GM23338 (cell line): ENCODE data around the gene PRDM1. TPM values are rescaled to one million over a fixed set of nuclear protein-coding genes. Genes with fewer than 3 reads are reported as not detected.

ENCODE experiments used
- ATAC-seq: fragments of 200-7000 bp; cut with Tn5 transposase; 3 replicates; pipeline ENCODE4 v1.9.1; 2020
- DNase-seq: peaks from one replicate; pipeline ENCODE4 v3.0.0-alpha.2; 2015; ENCODE audit warnings: low spot score
- H2AFZ ChIP-seq: fragments of 200-600 bp; sonication (generic); 2 replicates; pipeline ENCODE4 v1.8.0; 2016; ENCODE audit warnings: antibody characterized with exemption, mild to moderate bottlenecking, moderate library complexity
- H3F3A ChIP-seq: fragments of 200-600 bp; sonication (generic); replicated peaks from 2 replicates; pipeline ENCODE4 v1.8.0; 2017; ENCODE audit warnings: antibody characterized with exemption, mixed run types, low read depth
- H3K27ac ChIP-seq: fragments of 200-600 bp; sonication (generic); 2 replicates; pipeline ENCODE4 v1.6.1; 2016; ENCODE audit warnings: low read depth
- H3K27me3 ChIP-seq: fragments of 200-600 bp; sonication (generic); 2 replicates; pipeline ENCODE4 v1.8.0; 2016; ENCODE audit warnings: mild to moderate bottlenecking, mixed run types, moderate library complexity; ENCODE audit not compliant: insufficient read depth
- H3K36me3 ChIP-seq: fragments of 200-600 bp; sonication (generic); 2 replicates; pipeline ENCODE4 v1.8.0; 2016; ENCODE audit warnings: mild to moderate bottlenecking; ENCODE audit not compliant: insufficient read depth
- H3K4me1 ChIP-seq: fragments of 200-600 bp; sonication (generic); 2 replicates; pipeline ENCODE4 v1.8.0; 2016; ENCODE audit warnings: mild to moderate bottlenecking, moderate library complexity; ENCODE audit not compliant: insufficient read depth
- H3K4me2 ChIP-seq: fragments of 200-600 bp; sonication (generic); 2 replicates; pipeline ENCODE4 v1.7.1; 2017; ENCODE audit warnings: mixed run types
- H3K4me3 ChIP-seq: fragments of 200-600 bp; sonication (generic); 2 replicates; pipeline ENCODE4 v1.6.1; 2016; ENCODE audit warnings: mixed run types
- H3K79me2 ChIP-seq: fragments of 200-600 bp; sonication (generic); replicated peaks from 2 replicates; pipeline ENCODE4 v1.8.0; 2017; ENCODE audit warnings: mild to moderate bottlenecking; ENCODE audit not compliant: insufficient read depth
- H3K9me2 ChIP-seq: fragments of 200-600 bp; sonication (generic); 2 replicates; pipeline ENCODE4 v1.8.0; 2017; ENCODE audit not compliant: insufficient read depth
- H4K20me1 ChIP-seq: fragments of 200-600 bp; sonication (generic); replicated peaks from 2 replicates; pipeline ENCODE4 v1.8.0; 2017; ENCODE audit warnings: mild to moderate bottlenecking; ENCODE audit not compliant: insufficient read depth
- H3K27ac Mint-ChIP-seq: 2 replicates; pipeline ENCODE4 v1.8.0; 2020; ENCODE audit warnings: inconsistent platforms, mild to moderate bottlenecking, moderate library complexity, mixed read lengths
- H3K27me3 Mint-ChIP-seq: 3 replicates; pipeline ENCODE4 v1.8.0; 2022; ENCODE audit warnings: low read depth, mild to moderate bottlenecking, moderate library complexity, mixed read lengths, inconsistent platforms; ENCODE audit not compliant: insufficient read depth, poor library complexity
- H3K36me3 Mint-ChIP-seq: 3 replicates; pipeline ENCODE4 v1.8.0; 2021; ENCODE audit warnings: low read depth, mild to moderate bottlenecking, inconsistent platforms, moderate library complexity, mixed read lengths
- H3K4me1 Mint-ChIP-seq: 3 replicates; pipeline ENCODE4 v1.8.0; 2020; ENCODE audit warnings: mild to moderate bottlenecking, inconsistent platforms, mixed read lengths
- H3K4me3 Mint-ChIP-seq: 3 replicates; pipeline ENCODE4 v1.8.0; 2021; ENCODE audit warnings: moderate library complexity, mild to moderate bottlenecking, inconsistent platforms, mixed read lengths
- H3K9me3 Mint-ChIP-seq: 3 replicates; pipeline ENCODE4 v1.8.0; 2020; ENCODE audit warnings: moderate library complexity, mild to moderate bottlenecking, inconsistent platforms, mixed read lengths
- ETS1 ChIP-seq: IDR thresholded peaks from 2 replicates; pipeline ENCODE4 v1.6.1; 2016; ENCODE audit warnings: antibody characterized with exemption
- EZH2 ChIP-seq: fragments of 200-600 bp; sonication (generic); IDR thresholded peaks from one replicate; pipeline ENCODE4 v1.8.0; 2017; ENCODE audit warnings: antibody characterized with exemption, mild to moderate bottlenecking, low read depth; ENCODE audit not compliant: unreplicated experiment
- POLR2AphosphoS5 ChIP-seq: IDR thresholded peaks from 2 replicates; pipeline ENCODE4 v1.6.1; 2016; ENCODE audit warnings: antibody characterized with exemption, low read depth
- REST ChIP-seq: IDR thresholded peaks from one replicate; pipeline ENCODE4 v1.6.1; 2018; ENCODE audit warnings: antibody characterized with exemption; ENCODE audit not compliant: unreplicated experiment
- STAT1 ChIP-seq: IDR thresholded peaks from one replicate; pipeline ENCODE4 v1.6.1; 2016; ENCODE audit warnings: antibody characterized with exemption; ENCODE audit not compliant: unreplicated experiment
- ZNF331 ChIP-seq: fragments of 250-450 bp; sonication (Bioruptor Pico); IDR thresholded peaks from 2 replicates; pipeline ENCODE4 v1.5.0; 2020; ENCODE audit warnings: low read depth, mild to moderate bottlenecking, moderate library complexity
- polyA plus RNA-seq: library from polyadenylated mRNA; unstranded; fragments of >200 nt; fragmentation: Nextera tagmentation; extraction: Ambion mirVana; gene quantifications from 2 replicates; pipeline ENCODE4 v1.2.1, GENCODE V29; 2016
- total RNA-seq: library from RNA; depleted of rRNA; stranded (reverse); fragments of >200 nt; shearing (Covaris generic); gene quantifications from 2 replicates; pipeline ENCODE4 v1.2.3, GENCODE V29; 2014

Gene PRDM1
- total and polyA plus RNA-seq, 2 experiments from 2014 or later, result 0.65 to 0.73 TPM

- Mint-ChIP-seq H3K27ac (no peak overlapping the region), H3K9me3 (no peaks in the 10 kb centered on the region), H3K4me1 (peaks cover 12% of the 10 kb centered on the region), H3K36me3 (no peaks in the 10 kb centered on the region), H3K27me3 (no peaks in the 10 kb centered on the region), H3K4me3 (no peak overlapping the region)
- Histone ChIP-seq H3F3A (no peaks in the 10 kb centered on the region), H3K4me1 (peaks cover 13% of the 10 kb centered on the region; the same call in 1 of the 2 replicates), H3K36me3 (no peaks in the 10 kb centered on the region), H3K79me2 (no peaks in the 10 kb centered on the region), H3K4me3 (no peak overlapping the region), H3K27ac (no peak overlapping the region), H4K20me1 (no peaks in the 10 kb centered on the region), H2AFZ (no peak overlapping the region), H3K4me2 (no peak overlapping the region), H3K9me2 (0 out of 2 replicates have a peak, but pooled peaks cover 6% of the 10 kb centered on the region), H3K27me3 (no peaks in the 10 kb centered on the region)
- ATAC-seq, result no peak
- DNase-seq, result no peak
- TF ChIP-seq EZH2 (no peak), ZNF331 (CRISPR knock-in tag) (no peak), STAT1 (no peak)
Measured at GRCh38 chr6:106060167-106060566, 26.0 kb upstream of the PRDM1 start.

- no peaks in the 10 kb centered on the region for H3K27me3 Mint-ChIP-seq
- H3K27ac ChIP-seq, result no peak overlapping the region
- H3K4me2 ChIP-seq, result no peak overlapping the region
- 0 out of 2 replicates have a peak, but pooled peaks cover 6% of the 10 kb centered on the region for H3K9me2 ChIP-seq
- H3K36me3 ChIP-seq, result no peaks in the 10 kb centered on the region
- H2AFZ ChIP-seq, result no peak overlapping the region
- DNase-seq (no peak), ATAC-seq (no peak)
- peaks cover 2% of the 10 kb centered on the region; the same call in 1 of the 3 replicates for H3K4me1 Mint-ChIP-seq
- H3K27ac Mint-ChIP-seq, result no peak overlapping the region
- no peaks in the 10 kb centered on the region for H3K27me3 ChIP-seq
- H3F3A ChIP-seq, result no peaks in the 10 kb centered on the region
- no peaks in the 10 kb centered on the region for H3K9me3 Mint-ChIP-seq
- TF ChIP-seq STAT1 (no peak), REST (no peak), ETS1 (no peak)
- no peaks in the 10 kb centered on the region for H3K4me1 ChIP-seq
- no peaks in the 10 kb centered on the region for H3K79me2 ChIP-seq
- H4K20me1 ChIP-seq, result no peaks in the 10 kb centered on the region
- no peaks in the 10 kb centered on the region for H3K36me3 Mint-ChIP-seq
- H3K4me3 Mint-ChIP-seq, result no peak overlapping the region
- H3K4me3 ChIP-seq, result no peak overlapping the region
Measured at GRCh38 chr6:106063448-106063850, 22.7 kb upstream of the PRDM1 start.

- Mint-ChIP-seq H3K27ac (no peak overlapping the region), H3K4me1 (peaks cover 2% of the 10 kb centered on the region; the same call in 1 of the 3 replicates), H3K36me3 (no peaks in the 10 kb centered on the region), H3K4me3 (no peak overlapping the region), H3K27me3 (no peaks in the 10 kb centered on the region), H3K9me3 (no peaks in the 10 kb centered on the region)
- H3F3A ChIP-seq, result no peaks in the 10 kb centered on the region
- H3K4me2 ChIP-seq, result no peak overlapping the region
- H3K27me3 ChIP-seq, result no peaks in the 10 kb centered on the region
- no peaks in the 10 kb centered on the region for H3K79me2 ChIP-seq
- no peaks in the 10 kb centered on the region for H4K20me1 ChIP-seq
- H3K4me1 ChIP-seq, result no peaks in the 10 kb centered on the region
- DNase-seq (no peak), ATAC-seq (no peak)
- 0 out of 2 replicates have a peak, but pooled peaks cover 6% of the 10 kb centered on the region for H3K9me2 ChIP-seq
- H3K36me3 ChIP-seq, result no peaks in the 10 kb centered on the region
- H3K27ac ChIP-seq, result no peak overlapping the region
- peak overlapping the region; percentile 32; the same call in 1 of the 2 replicates for H2AFZ ChIP-seq
- no peak overlapping the region for H3K4me3 ChIP-seq
- no peak for TF ChIP-seq STAT1
- no peak for TF ChIP-seq POLR2AphosphoS5
Measured at GRCh38 chr6:106064142-106064541, 22.0 kb upstream of the PRDM1 start.
